RWPE1 (cell line): Measurements from ENCODE around the gene TMEM61.

Experiments
- CTCF ChIA-PET: fragments of 350-600 bp; sonication (Branson Sonifier 250); formaldehyde crosslinking; extraction: SDS; loops from one replicate; lab custom pipeline; 2021; lab: Yijun Ruan, JAX
- POLR2A ChIA-PET: fragments of 400-600 bp; formaldehyde crosslinking; extraction: SDS; loops from one replicate; lab custom pipeline; 2020; ENCODE audit warnings: antibody characterized with exemption; ENCODE audit not compliant: low non-redundant PET; lab: Yijun Ruan, JAX
- DNase-seq: peaks from one replicate; pipeline ENCODE4 v3.0.0; 2012; ENCODE audit warnings: low spot score
- H3K27ac ChIP-seq: fragments of 450-650 bp; 2 replicates; pipeline ENCODE4 v1.5.1; 2017
- TF ChIP-seq, protein P1 (sequence below): fragments of 450-650 bp; conservative IDR thresholded peaks from 2 replicates; pipeline ENCODE4 v1.5.1; 2017; ENCODE audit warnings: low read depth, mild to moderate bottlenecking

Gene TMEM61

GRCh38 chr1:55037733-55038551 lies 57.5 kb downstream of the TMEM61 start:
- H3K27ac ChIP-seq = peak overlapping the region; percentile 89
- no peak for DNase-seq
- ChIA-PET CTCF (interaction anchor here (0.7 to 3.1 kb wide), 2 partner anchors 16 to 79 kb away, joined by 3 to 13 read pairs; no protein-coding TSS in a partner anchor), POLR2A (no interaction called here)
- TF ChIP-seq, protein P1, sequence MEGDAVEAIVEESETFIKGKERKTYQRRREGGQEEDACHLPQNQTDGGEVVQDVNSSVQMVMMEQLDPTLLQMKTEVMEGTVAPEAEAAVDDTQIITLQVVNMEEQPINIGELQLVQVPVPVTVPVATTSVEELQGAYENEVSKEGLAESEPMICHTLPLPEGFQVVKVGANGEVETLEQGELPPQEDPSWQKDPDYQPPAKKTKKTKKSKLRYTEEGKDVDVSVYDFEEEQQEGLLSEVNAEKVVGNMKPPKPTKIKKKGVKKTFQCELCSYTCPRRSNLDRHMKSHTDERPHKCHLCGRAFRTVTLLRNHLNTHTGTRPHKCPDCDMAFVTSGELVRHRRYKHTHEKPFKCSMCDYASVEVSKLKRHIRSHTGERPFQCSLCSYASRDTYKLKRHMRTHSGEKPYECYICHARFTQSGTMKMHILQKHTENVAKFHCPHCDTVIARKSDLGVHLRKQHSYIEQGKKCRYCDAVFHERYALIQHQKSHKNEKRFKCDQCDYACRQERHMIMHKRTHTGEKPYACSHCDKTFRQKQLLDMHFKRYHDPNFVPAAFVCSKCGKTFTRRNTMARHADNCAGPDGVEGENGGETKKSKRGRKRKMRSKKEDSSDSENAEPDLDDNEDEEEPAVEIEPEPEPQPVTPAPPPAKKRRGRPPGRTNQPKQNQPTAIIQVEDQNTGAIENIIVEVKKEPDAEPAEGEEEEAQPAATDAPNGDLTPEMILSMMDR = no peak

DNA sequence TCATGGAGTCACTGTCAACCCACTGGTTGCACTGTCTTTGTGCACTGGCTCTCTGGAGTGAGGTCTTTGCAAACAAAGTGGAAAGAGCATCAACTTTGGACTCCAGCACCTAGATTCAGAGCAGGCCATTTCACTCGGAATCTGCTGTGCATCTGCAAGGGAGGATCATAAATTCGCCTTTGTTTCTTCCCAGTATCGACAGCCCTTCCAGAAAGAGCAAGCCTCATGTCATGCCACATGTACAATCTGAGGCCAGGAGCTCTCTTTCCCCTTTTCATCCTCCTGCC lies 58.1 kb downstream of the TMEM61 start:
- ChIA-PET CTCF (interaction anchor here (0.6 to 3.1 kb wide), 3 partner anchors 16 to 79 kb away, joined by 3 to 13 read pairs (median 3); no protein-coding TSS in a partner anchor), POLR2A (no interaction called here)
- TF ChIP-seq, protein P1 = no peak
- no peak for DNase-seq
- peak overlapping the region; percentile 89 for H3K27ac ChIP-seq

DNA sequence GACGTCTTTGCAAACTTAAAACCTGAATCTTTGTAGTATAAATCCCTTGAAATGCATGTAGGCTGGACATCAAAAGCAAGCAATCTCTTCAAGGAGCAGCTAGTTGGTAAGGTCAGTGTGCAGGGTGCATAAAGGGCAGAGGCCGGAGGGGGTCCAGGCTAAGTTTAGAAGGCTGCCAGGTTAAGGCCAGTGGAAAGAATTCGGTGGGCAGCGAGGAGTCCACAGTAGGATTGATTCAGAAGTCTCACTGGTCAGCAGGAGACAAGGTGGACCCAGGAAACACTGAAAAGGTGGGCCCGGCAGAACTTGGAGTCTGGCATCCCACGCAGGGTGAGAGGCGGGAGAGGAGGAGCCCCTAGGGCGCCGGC lies 58.5 kb downstream of the TMEM61 start:
- ChIA-PET POLR2A (no interaction called here), CTCF (interaction anchor here (0.6 to 3.1 kb wide), 3 partner anchors 17 to 80 kb away, joined by 3 to 13 read pairs (median 3); no protein-coding TSS in a partner anchor)

DNA sequence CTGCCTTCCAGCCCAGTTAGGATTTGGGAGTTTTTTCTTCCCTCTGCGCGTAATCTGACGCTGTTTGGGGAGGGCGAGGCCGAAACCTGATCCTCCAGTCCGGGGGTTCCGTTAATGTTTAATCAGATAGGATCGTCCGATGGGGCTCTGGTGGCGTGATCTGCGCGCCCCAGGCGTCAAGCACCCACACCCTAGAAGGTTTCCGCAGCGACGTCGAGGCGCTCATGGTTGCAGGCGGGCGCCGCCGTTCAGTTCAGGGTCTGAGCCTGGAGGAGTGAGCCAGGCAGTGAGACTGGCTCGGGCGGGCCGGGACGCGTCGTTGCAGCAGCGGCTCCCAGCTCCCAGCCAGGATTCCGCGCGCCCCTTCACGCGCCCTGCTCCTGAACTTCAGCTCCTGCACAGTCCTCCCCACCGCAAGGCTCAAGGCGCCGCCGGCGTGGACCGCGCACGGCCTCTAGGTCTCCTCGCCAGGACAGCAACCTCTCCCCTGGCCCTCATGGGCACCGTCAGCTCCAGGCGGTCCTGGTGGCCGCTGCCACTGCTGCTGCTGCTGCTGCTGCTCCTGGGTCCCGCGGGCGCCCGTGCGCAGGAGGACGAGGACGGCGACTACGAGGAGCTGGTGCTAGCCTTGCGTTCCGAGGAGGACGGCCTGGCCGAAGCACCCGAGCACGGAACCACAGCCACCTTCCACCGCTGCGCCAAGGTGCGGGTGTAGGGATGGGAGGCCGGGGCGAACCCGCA lies 59.1 kb downstream of the TMEM61 start, which contains the start of gene PCSK9:
PCSK9 (plus strand) TSS at position 207 of the 741 bp plus-strand sequence; CDS start at position 497, 290 bp downstream.
- peak within 1 kb of the TSS; percentile 89 for H3K27ac ChIP-seq
- TF ChIP-seq, protein P1 = no peak
- DNase-seq = peak; percentile 92
- CTCF ChIA-PET = interaction anchor here (1.6 to 3.1 kb wide), 2 partner anchors 17 to 89 kb away, joined by 5 to 13 read pairs; no protein-coding TSS in a partner anchor
- POLR2A ChIA-PET = no interaction called here

More for the DNA sequence above, 58.5 kb downstream of the TMEM61 start:
- H3K27ac ChIP-seq = peak overlapping the region; percentile 89
- TF ChIP-seq, protein P1 = no peak
- no peak for DNase-seq

DNA sequence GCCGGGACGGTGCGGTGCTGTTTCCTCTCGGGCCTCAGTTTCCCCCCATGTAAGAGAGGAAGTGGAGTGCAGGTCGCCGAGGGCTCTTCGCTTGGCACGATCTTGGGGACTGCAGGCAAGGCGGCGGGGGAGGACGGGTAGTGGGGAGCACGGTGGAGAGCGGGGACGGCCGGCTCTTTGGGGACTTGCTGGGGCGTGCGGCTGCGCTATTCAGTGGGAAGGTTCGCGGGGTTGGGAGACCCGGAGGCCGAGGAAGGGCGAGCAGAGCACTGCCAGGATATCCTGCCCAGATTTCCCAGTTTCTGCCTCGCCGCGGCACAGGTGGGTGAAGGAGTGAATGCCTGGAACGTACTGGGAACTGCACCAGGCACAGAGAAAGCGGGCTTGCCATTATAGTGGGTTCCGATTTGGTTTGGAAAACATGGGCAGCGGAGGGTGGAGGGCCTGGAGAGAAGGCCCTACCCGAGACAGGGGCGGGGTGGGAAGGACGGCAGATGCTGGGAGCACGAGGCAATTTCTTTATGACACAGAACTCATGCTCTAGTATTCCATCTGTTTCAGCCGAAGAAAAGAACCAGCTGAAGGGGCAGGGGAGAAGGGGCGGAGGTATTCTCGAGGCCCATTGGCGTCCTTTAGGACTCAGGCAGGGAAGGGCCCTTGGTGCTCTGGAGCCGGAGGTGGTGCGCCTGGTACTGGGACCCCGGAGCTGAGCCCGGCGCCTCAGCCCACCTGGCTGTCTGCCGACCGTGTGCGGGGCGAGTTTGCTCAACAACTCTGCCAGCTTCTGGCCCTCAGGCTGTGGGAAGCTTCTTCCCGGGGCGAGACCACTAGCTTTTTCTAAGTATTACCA lies 59.9 kb downstream of the TMEM61 start:
- ChIA-PET CTCF (interaction anchor here (0.5 to 3.1 kb wide), 5 partner anchors 18 to 156 kb away, joined by 3 to 13 read pairs (median 3); no protein-coding TSS in a partner anchor), POLR2A (no interaction called here)
- no peak for DNase-seq
- TF ChIP-seq, protein P1 = no peak
- H3K27ac ChIP-seq = peak overlapping the region; percentile 89
